Gastrocnemius medialis (tissue), 4 donors: Measurements from ENCODE around the gene MEPCE. TPM values are rescaled to one million over a fixed set of nuclear protein-coding genes. Genes with fewer than 3 reads are reported as not detected.

Experiments used
- ATAC-seq, 2 donors: fragments of 150-250 bp; one replicate each; pipeline ENCODE4 v1.9.1; 2016
- DNase-seq, 2 donors: peaks; one replicate each; pipeline ENCODE4 v3.0.0-alpha.2; 2019
- H3K27ac ChIP-seq, 4 donors: fragments of 200-600 bp; sonication (generic); 1 replicate in 1 of 4; 2 replicates in 3 of 4; pipeline ENCODE4 v1.5.1; 2016 to 2018; ENCODE audit warnings: mild to moderate bottlenecking in 2 of 4, moderate library complexity in 1 of 4
- H3K27me3 ChIP-seq, 3 donors: fragments of 200-600 bp; sonication (generic) in 2 of 3; 1 replicate in 1 of 3; 2 replicates in 2 of 3; pipeline versions ENCODE4 v1.5.1 to v1.6.0; 2016 to 2019; ENCODE audit warnings: mild to moderate bottlenecking in 1 of 3, moderate library complexity in 1 of 3
- H3K36me3 ChIP-seq, 2 donors: fragments of 200-600 bp; sonication (generic) in 1 of 2; one replicate each; pipeline ENCODE4 v1.5.1; 2017 to 2018
- H3K4me1 ChIP-seq, 2 donors: fragments of 200-600 bp; sonication (generic) in 1 of 2; one replicate each; pipeline ENCODE4 v1.5.1; 2016 to 2017; ENCODE audit warnings: mild to moderate bottlenecking in 2 of 2
- H3K4me3 ChIP-seq, 4 donors: fragments of 200-600 bp; sonication (generic) in 3 of 4; 1 replicate in 1 of 4; 2 replicates in 3 of 4; pipeline ENCODE4 v1.5.1; 2016 to 2019; ENCODE audit warnings: mild to moderate bottlenecking in 2 of 4
- H3K9me3 ChIP-seq, 3 donors: fragments of 200-600 bp; sonication (generic) in 2 of 3; 1 replicate in 1 of 3; 2 replicates in 2 of 3; pipeline ENCODE4 v1.5.1; 2016 to 2019
- CTCF ChIP-seq, 5 experiments: fragments of 450-650 bp in 3 of 5; fragments of 200-600 bp in 2 of 5; sonication (generic) in 2 of 5; IDR thresholded peaks in 4 of 5; conservative IDR thresholded peaks in 1 of 5; 1 replicate in 4 of 5; 2 replicates in 1 of 5; pipeline ENCODE4 v1.5.1; 2016 to 2019; ENCODE audit warnings: antibody characterized with exemption in 5 of 5, mild to moderate bottlenecking in 3 of 5, moderate library complexity in 3 of 5
- POLR2A ChIP-seq, 2 donors: fragments of 450-650 bp; IDR thresholded peaks; one replicate each; pipeline ENCODE4 v1.6.1; 2017; ENCODE audit warnings: antibody characterized with exemption in 2 of 2, mild to moderate bottlenecking in 2 of 2, moderate library complexity in 2 of 2
- in situ Hi-C, 4 donors: fragments of 200-750 bp; cut with MboI; loops; one replicate each; pipeline versions ENCODE4 v1.15.0 to v1.8.0; 2017; ENCODE audit warnings: low sequenced_read_pairs in 4 of 4
- intact Hi-C: fragments of 100-400 bp; cut with DNase I; formaldehyde crosslinking; loops from one replicate; pipeline ENCODE4 v1.15.1; 2023; ENCODE audit warnings: low total_unique reads
- total RNA-seq, 4 donors: library from RNA; depleted of rRNA; stranded (reverse); fragments of >200 nt; gene quantifications; one replicate each; pipeline versions ENCODE4 v1.1.0 to v1.2.3, GENCODE V29; 2016

The MEPCE gene
- total RNA-seq, 4 donors from 2014 or later = 23.5 to 39.9 (median 28.6) TPM

DNA sequence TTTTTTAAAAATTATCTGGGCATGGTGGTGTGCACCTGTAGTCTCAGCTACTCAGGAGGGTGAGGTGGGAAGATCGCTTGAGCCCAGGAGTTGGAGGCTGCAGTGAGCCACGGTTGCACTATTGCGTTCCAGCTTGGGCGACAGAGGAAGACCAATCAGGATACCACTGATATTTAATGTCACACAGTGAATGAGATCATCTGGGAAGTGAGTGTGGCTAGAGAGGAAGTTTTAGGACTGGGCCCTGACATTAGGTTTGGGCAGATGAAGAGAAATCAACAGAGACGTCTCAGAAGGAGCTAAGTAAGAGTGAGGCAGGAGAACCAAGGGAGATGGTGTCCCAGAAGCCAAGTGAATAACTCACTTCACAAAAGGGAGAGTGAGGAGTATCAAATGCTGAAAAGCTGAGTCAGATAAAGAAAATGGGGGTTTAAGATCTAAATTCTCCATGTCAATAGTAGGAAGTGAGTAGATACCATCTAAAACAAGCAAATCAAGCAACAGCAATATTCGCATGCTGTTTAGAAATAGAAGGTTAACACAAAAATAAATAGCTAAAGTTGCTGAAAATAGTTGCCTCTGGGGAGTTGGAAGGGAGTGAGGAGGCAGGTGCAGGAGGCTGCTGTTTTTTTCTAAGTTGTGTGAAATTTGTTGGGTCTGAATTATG, 44.9 kb upstream of the MEPCE start:
- Histone ChIP-seq H3K4me3 (no peak overlapping the region), H3K9me3 (no peaks in the 10 kb centered on the region), H3K27ac (peak overlapping the region in 1 of 4 donors; percentile 18), H3K4me1 (peaks cover 0 to 19% of the 10 kb centered on the region in 2 donors), H3K36me3 (no peaks in the 10 kb centered on the region), H3K27me3 (no peaks in the 10 kb centered on the region)
- DNase-seq (no peak), ATAC-seq (no peak)
- intact Hi-C loops (no loop called here), in situ Hi-C loops (no loop called here)
- TF ChIP-seq POLR2A (IDR thresholded peaks at IDR 0.05) (no peak), CTCF (IDR thresholded peaks at IDR 0.05 in 4 of 5, conservative IDR thresholded peaks at IDR 0.05 in 1 of 5) (no peak)

GRCh38 chr7:100386940-100387339, 42.7 kb upstream of the MEPCE start:
- Histone ChIP-seq H3K36me3 (no peaks in the 10 kb centered on the region), H3K4me3 (no peak overlapping the region), H3K9me3 (no peaks in the 10 kb centered on the region), H3K4me1 (peaks cover 0 to 19% of the 10 kb centered on the region in 2 donors), H3K27ac (no peak overlapping the region), H3K27me3 (no peaks in the 10 kb centered on the region)
- intact Hi-C loops = no loop called here
- no peak for DNase-seq
- TF ChIP-seq CTCF (IDR thresholded peaks at IDR 0.05 in 4 of 5, conservative IDR thresholded peaks at IDR 0.05 in 1 of 5) (no peak), POLR2A (IDR thresholded peaks at IDR 0.05) (no peak)
- in situ Hi-C loops = no loop called here
- no peak for ATAC-seq

DNA sequence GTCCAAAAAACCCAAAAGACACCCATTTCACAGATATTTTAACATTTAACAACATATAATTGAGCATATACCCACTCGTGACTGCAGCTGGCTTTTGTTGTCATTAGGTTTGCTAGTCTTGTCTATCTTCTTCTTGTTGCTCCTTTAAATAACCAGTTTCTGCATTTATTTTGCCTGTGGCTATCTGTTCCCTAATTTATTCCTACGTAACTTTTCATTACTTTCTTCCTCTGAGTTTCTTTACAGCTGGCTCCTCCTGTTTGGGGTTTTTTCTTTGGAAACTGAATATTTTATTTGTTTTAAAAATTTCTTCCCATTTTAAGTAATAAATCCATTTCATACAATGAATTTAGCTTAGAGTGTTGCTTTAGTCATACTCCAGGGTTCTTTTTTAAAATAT, 41.9 kb upstream of the MEPCE start:
- intact Hi-C loops = no loop called here

DNA sequence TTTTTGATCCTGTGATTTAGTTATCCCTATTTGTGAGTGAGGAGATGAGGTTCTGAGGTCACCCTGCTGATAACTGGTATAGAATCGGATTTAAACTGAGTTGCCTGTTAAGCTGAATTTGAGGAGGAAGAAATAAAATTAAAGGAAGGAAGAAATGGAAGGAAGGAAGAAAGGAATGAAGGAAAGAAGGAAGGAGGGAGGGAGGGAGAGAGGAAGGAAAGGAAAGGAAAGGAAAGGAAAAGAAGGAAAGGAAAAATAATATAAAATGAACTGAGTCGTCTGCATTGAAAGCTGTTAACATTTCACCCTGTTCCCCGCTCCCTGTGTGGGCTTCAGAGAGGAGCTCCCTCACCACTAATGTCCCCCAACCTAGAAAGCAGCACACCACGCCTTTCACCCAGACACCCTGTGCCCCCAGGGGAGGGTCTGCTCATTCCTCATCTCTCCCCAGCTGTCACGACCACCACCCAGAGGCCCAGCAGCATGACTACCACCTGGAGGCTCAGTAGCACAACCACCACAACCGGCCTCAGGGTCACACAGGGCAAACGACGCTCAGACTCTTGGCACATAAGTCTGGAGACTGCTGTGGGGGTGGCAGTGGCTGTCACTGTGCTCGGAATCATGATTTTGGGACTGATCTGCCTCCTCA, 40.1 kb upstream of the MEPCE start:
- Histone ChIP-seq H3K36me3 (no peaks in the 10 kb centered on the region), H3K27me3 (no peaks in the 10 kb centered on the region), H3K27ac (no peak overlapping the region), H3K9me3 (no peaks in the 10 kb centered on the region), H3K4me1 (peaks cover 0 to 17% of the 10 kb centered on the region in 2 donors), H3K4me3 (no peak overlapping the region)
- ATAC-seq = no peak
- intact Hi-C loops (no loop called here), in situ Hi-C loops (no loop called here)
- no peak for DNase-seq
- TF ChIP-seq POLR2A (IDR thresholded peaks at IDR 0.05) (no peak), CTCF (IDR thresholded peaks at IDR 0.05 in 4 of 5, conservative IDR thresholded peaks at IDR 0.05 in 1 of 5) (no peak)

More for the DNA sequence above, 41.9 kb upstream of the MEPCE start:
- H3K4me1 ChIP-seq = peaks cover 0 to 19% of the 10 kb centered on the region in 2 donors
- ATAC-seq (no peak), DNase-seq (no peak)
- H3K27me3 ChIP-seq = no peaks in the 10 kb centered on the region
- H3K4me3 ChIP-seq = no peak overlapping the region
- H3K27ac ChIP-seq = no peak overlapping the region
- H3K9me3 ChIP-seq = no peaks in the 10 kb centered on the region
- TF ChIP-seq POLR2A (IDR thresholded peaks at IDR 0.05) (no peak), CTCF (IDR thresholded peaks at IDR 0.05 in 4 of 5, conservative IDR thresholded peaks at IDR 0.05 in 1 of 5) (no peak)
- in situ Hi-C loops = no loop called here
- H3K36me3 ChIP-seq = no peaks in the 10 kb centered on the region
